Right lobe of liver (tissue), 4 donors: Measurements from ENCODE around the gene DACH1.

Experiments used
- CTCF ChIP-seq, 4 donors: fragments of 200-600 bp in 3 of 4; fragments of 450-650 bp in 1 of 4; IDR thresholded peaks; one replicate each; pipeline versions ENCODE4 v1.5.1 to v1.8.0; 2016 to 2022; ENCODE audit warnings: antibody characterized with exemption in 4 of 4, mild to moderate bottlenecking in 2 of 4
- POLR2A ChIP-seq: fragments of 450-650 bp; IDR thresholded peaks from one replicate; pipeline ENCODE4 v1.6.1; 2017; ENCODE audit warnings: antibody characterized with exemption, mild to moderate bottlenecking
- donor health status: DM: no; HTN: no; CAD: no.
- donor health status: DM: no; HTN: no; CAD: no.
- donor health status: DM: no; HTN: yes; CAD: no.

- TF ChIP-seq CTCF (IDR thresholded peaks at IDR 0.05), result no peak
- TF ChIP-seq POLR2A, result no peak
These were observed 6.4 kb downstream of the DACH1 start for GRCh38 chr13:71860547-71861138.
